K562 (cell line): ENCODE data around the gene MAP4K1. TPM values are rescaled to one million over a fixed set of nuclear protein-coding genes. Genes with fewer than 3 reads are reported as not detected.

ENCODE experiments used
- ATAC-seq: fragments of 200-7000 bp; cut with Tn5 transposase; 3 replicates; pipeline ENCODE4 v1.9.1; 2020; ENCODE audit warnings: moderate library complexity
- BruUV-seq: library from RNA; stranded (reverse); fragments of 400-500 nt; replicated peaks from 2 replicates; lab custom pipeline; 2021; lab: Mats Ljungman, UMichigan
- CTCF ChIA-PET: fragments of 300-600 bp; formaldehyde crosslinking; extraction: SDS; loops from one replicate; lab custom pipeline; 2021; ENCODE audit warnings: low intra/inter-chr PET ratio; lab: Yijun Ruan, JAX
- POLR2A ChIA-PET: fragments of 300-600, 350-650 bp; sonication (Branson Sonifier 250); formaldehyde crosslinking; extraction: SDS; loops from one replicate; lab custom pipeline; 2021; ENCODE audit warnings: antibody characterized with exemption, inconsistent platforms; lab: Yijun Ruan, JAX
- DNase-seq, 4 experiments: peaks; one replicate each; pipeline versions ENCODE4 v3.0.0 to v3.0.0-alpha.2; 2011 to 2018; ENCODE audit warnings: low spot score in 3 of 4, mixed read lengths in 3 of 4; ENCODE audit errors: extremely low read depth in 1 of 4
- FAIRE-seq: peaks from 2 replicates; lab custom pipeline; 2011; peaks lifted over from hg19 to GRCh38; lab: Jason Lieb, UNC
- H2AFZ ChIP-seq: 2 replicates; pipeline ENCODE4 v1.6.0; 2011; ENCODE audit warnings: low read depth, low read length, control low read depth, inconsistent platforms
- H3K27ac ChIP-seq: fragments of 200-600 bp; 3 replicates; pipeline ENCODE4 v1.8.0; 2011; ENCODE audit warnings: low read depth, mild to moderate bottlenecking, control low read depth, inconsistent platforms, low read length, moderate library complexity, mixed read lengths; ENCODE audit errors: extremely low read depth
- H3K27me3 ChIP-seq, 2 experiments: fragments of 300-600 bp in 1 of 2; 2 replicates in 1 of 2; 3 replicates in 1 of 2; pipeline versions ENCODE4 v1.6.0 to v1.8.0; 2011; ENCODE audit warnings: inconsistent platforms in 2 of 2, low read length in 2 of 2, mild to moderate bottlenecking in 1 of 2, mixed read lengths in 1 of 2, moderate library complexity in 1 of 2; ENCODE audit not compliant: control insufficient read depth in 2 of 2, insufficient read depth in 2 of 2
- H3K36me3 ChIP-seq: fragments of 300-600 bp; 3 replicates; pipeline ENCODE4 v1.8.0; 2011; ENCODE audit warnings: mild to moderate bottlenecking, low read length, inconsistent platforms; ENCODE audit not compliant: control insufficient read depth, insufficient read depth
- H3K4me1 ChIP-seq, 2 experiments: fragments of 200-600 bp in 1 of 2; replicated peaks in 1 of 2; 2 replicates in 1 of 2; 3 replicates in 1 of 2; pipeline versions ENCODE4 v1.5.1 to v1.8.0; 2011; ENCODE audit warnings: inconsistent platforms in 2 of 2, low read length in 2 of 2, mild to moderate bottlenecking in 1 of 2, mixed read lengths in 1 of 2, moderate library complexity in 1 of 2; ENCODE audit not compliant: control insufficient read depth in 2 of 2, insufficient read depth in 2 of 2
- H3K4me2 ChIP-seq: 2 replicates; pipeline ENCODE4 v1.6.1; 2011; ENCODE audit warnings: low read length, control low read depth, inconsistent platforms, mixed read lengths; ENCODE audit not compliant: insufficient read depth
- H3K4me3 ChIP-seq: fragments of 200-600 bp; sonication (generic), shearing (Covaris generic); 2 replicates; pipeline ENCODE4 v1.5.1; 2016; ENCODE audit warnings: control low read depth, inconsistent platforms
- H3K79me2 ChIP-seq: fragments of 200-600 bp; 3 replicates; pipeline ENCODE4 v1.8.0; 2011; ENCODE audit warnings: low read length, inconsistent platforms; ENCODE audit not compliant: control insufficient read depth, insufficient read depth
- H3K9ac ChIP-seq, 2 experiments: 2 replicates each; pipeline versions ENCODE4 v1.6.0 to v1.6.1; 2011; ENCODE audit warnings: low read depth in 2 of 2, low read length in 2 of 2, control low read depth in 1 of 2, inconsistent platforms in 1 of 2, mild to moderate bottlenecking in 1 of 2, mixed read lengths in 1 of 2; ENCODE audit not compliant: insufficient read depth in 1 of 2
- H3K9me1 ChIP-seq: one replicate; pipeline ENCODE4 v1.6.0; 2011; ENCODE audit warnings: inconsistent platforms, mild to moderate bottlenecking, low read length, moderate library complexity; ENCODE audit not compliant: control insufficient read depth, insufficient read depth
- H3K9me3 ChIP-seq: replicated peaks from 2 replicates; pipeline ENCODE4 v1.5.1; 2011; ENCODE audit warnings: low read depth, low read length, inconsistent platforms; ENCODE audit not compliant: control insufficient read depth, insufficient read depth
- H4K20me1 ChIP-seq: replicated peaks from 2 replicates; pipeline ENCODE4 v1.6.1; 2011; ENCODE audit warnings: low read length, inconsistent platforms, mixed read lengths; ENCODE audit not compliant: control insufficient read depth, insufficient read depth
- C11orf30 ChIP-seq: fragments of 450-650 bp; IDR thresholded peaks from 2 replicates; pipeline ENCODE4 v1.6.1; 2016; ENCODE audit warnings: low read depth, mild to moderate bottlenecking
- CBFA2T3 ChIP-seq: fragments of 450-650 bp; IDR thresholded peaks from 2 replicates; pipeline ENCODE4 v1.6.1; 2017
- KLF16 ChIP-seq: IDR thresholded peaks from 2 replicates; pipeline ENCODE4 v1.6.1; 2016; ENCODE audit warnings: antibody characterized with exemption
- POLR2G ChIP-seq: fragments of 200-400 bp; formaldehyde crosslinking; IDR thresholded peaks from 2 replicates; pipeline ENCODE4 v1.6.1; 2017; ENCODE audit warnings: low read depth, mild to moderate bottlenecking, antibody characterized with exemption, low read length, moderate library complexity
- RNF2 ChIP-seq: sonication (generic); IDR thresholded peaks from 2 replicates; pipeline ENCODE4 v1.6.1; 2016
- ZNF232 ChIP-seq: sonication (generic); formaldehyde crosslinking; IDR thresholded peaks from 2 replicates; pipeline ENCODE4 v1.8.0; 2022; ENCODE audit warnings: mild to moderate bottlenecking, missing genetic modification reagents
- ZNF316 ChIP-seq: fragments of 450-650 bp; IDR thresholded peaks from 2 replicates; pipeline ENCODE4 v1.6.1; 2016
- WGBS: fragments of 100-300 bp; shearing (Covaris generic); methylation state at CpG from one replicate; pipeline ENCODE4 v1.1.6; 2016; ENCODE audit warnings: low coverage, mixed read lengths; ENCODE audit not compliant: insufficient coverage; ENCODE audit errors: missing lambda C conversion rate; 5-methylcytosine and 5-hydroxymethylcytosine counted together
- in situ Hi-C: fragments of 300-500 bp; cut with MboI; formaldehyde crosslinking; loops from 4 replicates; pipeline ENCODE4 v1.15.0; 2018; ENCODE audit warnings: inconsistent platforms, mixed read lengths
- intact Hi-C: fragments of 100-400 bp; cut with micrococcal nuclease; formaldehyde crosslinking; loops from 2 replicates; pipeline ENCODE4 v1.14.2; 2022
- polyA plus RNA-seq, 8 experiments: library from polyadenylated mRNA; depleted of rRNA in 4 of 8; stranded (reverse) in 5 of 8; unstranded in 3 of 8; fragments of >200 nt; fragmentation: Nextera tagmentation in 2 of 8; fragmentation: Illumina TruSeq in 1 of 8; extraction: Ambion mirVana in 2 of 8; extraction: Trizol in 1 of 8; gene quantifications; 2 replicates each; pipeline versions ENCODE4 v1.2.1 to v1.2.3, GENCODE V29; 2011 to 2014; ENCODE audit warnings: inconsistent platforms in 1 of 8, missing spikeins in 1 of 8
- total RNA-seq, 7 experiments: library from RNA; depleted of rRNA in 6 of 7; stranded (reverse); fragments of >200 nt in 6 of 7; fragmentation: Illumina TruSeq in 2 of 7; extraction: Trizol in 2 of 7; gene quantifications; 2 replicates each; pipeline versions ENCODE4 v1.2.1 to v1.2.3, GENCODE V29; 2011 to 2021; ENCODE audit warnings: low replicate concordance in 1 of 7
- TF ChIP-seq, protein P1 (sequence below), 3 experiments: fragments of 200-800 bp in 1 of 3; sonication (Bioruptor generic) in 1 of 3; sonication (generic) in 1 of 3; formaldehyde crosslinking in 1 of 3; IDR thresholded peaks; 2 replicates each; pipeline versions ENCODE4 v1.6.1 to v1.8.0; 2016 to 2022; ENCODE audit warnings: mild to moderate bottlenecking in 2 of 3, missing compliant biosample characterization in 2 of 3, missing genetic modification characterization in 2 of 3, missing genetic modification reagents in 1 of 3
- TF ChIP-seq, protein P2 (sequence below), 2 experiments: IDR thresholded peaks in 1 of 2; conservative IDR thresholded peaks in 1 of 2; 2 replicates each; pipeline ENCODE4 v1.6.1; 2016; ENCODE audit warnings: low read depth in 2 of 2, mild to moderate bottlenecking in 1 of 2, missing compliant biosample characterization in 1 of 2, missing genetic modification characterization in 1 of 2, moderate library complexity in 1 of 2
- TF ChIP-seq, protein P3 (sequence below): fragments of 250-450 bp; sonication (Bioruptor Pico); IDR thresholded peaks from 2 replicates; pipeline ENCODE4 v1.5.1; 2021; ENCODE audit warnings: mild to moderate bottlenecking
- TF ChIP-seq, protein P4 (sequence below): fragments of 450-650 bp; IDR thresholded peaks from 2 replicates; pipeline ENCODE4 v1.6.1; 2016

The MAP4K1 gene
- total and polyA plus RNA-seq, 9 of the 15 experiments (the other 6 are each of a cell fraction or from before 2014, with no cell fraction given): 0.14 to 3.2 (median 0.73) TPM; not detected in 1

DNA sequence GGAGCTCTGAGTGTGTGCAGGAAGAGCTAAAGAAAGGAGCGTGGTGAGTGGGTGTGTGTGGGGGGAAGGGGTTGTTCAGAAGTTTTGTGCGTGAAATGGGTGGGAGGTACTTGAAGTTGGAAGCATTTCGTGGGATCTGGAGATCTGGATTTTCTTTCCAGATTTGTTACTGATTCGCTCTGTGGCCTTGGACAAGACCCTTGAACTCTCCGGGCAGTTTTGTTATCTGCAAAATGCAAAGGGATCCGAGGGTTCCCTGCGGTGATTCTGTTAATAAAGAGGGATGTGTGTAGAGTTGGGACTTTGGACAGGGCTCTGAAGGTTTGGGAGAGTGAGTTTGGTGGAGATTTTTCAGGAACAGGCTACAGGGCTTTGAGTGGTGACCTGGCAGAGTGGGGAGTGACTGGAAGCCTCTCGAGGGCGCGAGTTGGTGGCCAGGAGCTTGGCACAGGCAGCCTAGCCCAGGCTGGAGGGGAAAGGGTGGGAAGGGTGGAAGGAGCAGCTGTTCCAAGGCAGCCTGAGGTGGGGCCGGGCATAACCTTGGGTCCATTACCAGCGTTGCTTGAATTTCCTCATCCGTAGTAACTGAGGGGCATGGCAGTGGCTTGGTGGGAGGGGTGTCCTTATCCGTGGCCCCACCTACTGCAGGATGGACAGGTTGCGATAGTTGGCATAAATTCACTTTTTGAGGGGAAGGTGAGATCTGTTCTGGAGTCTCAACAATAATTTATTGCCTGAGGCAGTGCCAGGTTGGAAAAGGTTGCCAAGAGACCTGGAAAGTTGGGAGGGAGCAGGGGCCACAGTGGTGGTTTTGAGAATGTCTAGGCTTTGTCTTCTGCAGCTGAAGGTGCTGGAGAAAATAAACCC lies 31.8 kb upstream of the MAP4K1 start:
- peaks cover 29% of the 10 kb centered on the region for H4K20me1 ChIP-seq
- no peaks in the 10 kb centered on the region for H3K9me1 ChIP-seq
- H2AFZ ChIP-seq: no peak overlapping the region
- peaks cover 71% of the 10 kb centered on the region for H3K79me2 ChIP-seq
- ChIA-PET POLR2A (interaction anchor here (0.6 to 3.8 kb wide), 11 partner anchors 9 to 143 kb away, joined by 3 to 17 read pairs (median 3); partner anchors contain the start of gene EIF3K), CTCF (no interaction called here)
- H3K27me3 ChIP-seq: no peaks in the 10 kb centered on the region
- DNase-seq (no peak), ATAC-seq (peak; percentile 5; the same call in 1 of the 3 replicates), FAIRE-seq (no peak)
- H3K27ac ChIP-seq: peak overlapping the region; percentile 61; the same call in 2 of the 3 replicates
- H3K9me3 ChIP-seq: no peaks in the 10 kb centered on the region
- H3K4me1 ChIP-seq: peaks cover 40 to 42% of the 10 kb centered on the region in 2 experiments
- in situ Hi-C loops: no loop called here
- peak overlapping the region; percentile 94 for H3K4me2 ChIP-seq
- H3K36me3 ChIP-seq: peaks cover 24% of the 10 kb centered on the region; the same call in 2 of the 3 replicates
- BruUV-seq: no TSS peak
- WGBS: 0% methylated on average over 15 of the region's 15 CpGs
- H3K4me3 ChIP-seq: peak overlapping the region; percentile 99
- H3K9ac ChIP-seq: peak overlapping the region; percentile 89 to 97
- intact Hi-C loops: loop anchor here (5.0 kb wide), 1 partner anchor 38 kb away; no protein-coding TSS in a partner anchor
- TF ChIP-seq ZNF232 (CRISPR knock-in tag): no peak
- TF ChIP-seq RNF2: no peak
- TF ChIP-seq, protein P1, sequence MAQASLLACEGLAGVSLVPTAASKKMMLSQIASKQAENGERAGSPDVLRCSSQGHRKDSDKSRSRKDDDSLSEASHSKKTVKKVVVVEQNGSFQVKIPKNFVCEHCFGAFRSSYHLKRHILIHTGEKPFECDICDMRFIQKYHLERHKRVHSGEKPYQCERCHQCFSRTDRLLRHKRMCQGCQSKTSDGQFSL (CRISPR knock-in tag; IDR thresholded peaks at IDR 0.05): peak; percentile 7; the same call in 1 of the 2 replicates
- TF ChIP-seq, protein P1 (tag; IDR thresholded peaks at IDR 0.05): 0 out of 4 replicates have a peak, but pooled peaks of 1 of the 2 experiments have one; percentile 2
- TF ChIP-seq, protein P2, sequence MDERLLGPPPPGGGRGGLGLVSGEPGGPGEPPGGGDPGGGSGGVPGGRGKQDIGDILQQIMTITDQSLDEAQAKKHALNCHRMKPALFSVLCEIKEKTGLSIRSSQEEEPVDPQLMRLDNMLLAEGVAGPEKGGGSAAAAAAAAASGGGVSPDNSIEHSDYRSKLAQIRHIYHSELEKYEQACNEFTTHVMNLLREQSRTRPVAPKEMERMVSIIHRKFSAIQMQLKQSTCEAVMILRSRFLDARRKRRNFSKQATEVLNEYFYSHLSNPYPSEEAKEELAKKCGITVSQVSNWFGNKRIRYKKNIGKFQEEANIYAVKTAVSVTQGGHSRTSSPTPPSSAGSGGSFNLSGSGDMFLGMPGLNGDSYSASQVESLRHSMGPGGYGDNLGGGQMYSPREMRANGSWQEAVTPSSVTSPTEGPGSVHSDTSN (CRISPR knock-in tag; IDR thresholded peaks at IDR 0.05; ENCODE audit: low read depth): no peak
- TF ChIP-seq, protein P2 (tag; conservative IDR thresholded peaks at IDR 0.05; ENCODE audit: low read depth): 0 out of 2 replicates have a peak, but pooled peaks have one; percentile 25
- peak; percentile 76 for TF ChIP-seq ZNF316
- TF ChIP-seq C11orf30: no peak
- TF ChIP-seq, protein P3, sequence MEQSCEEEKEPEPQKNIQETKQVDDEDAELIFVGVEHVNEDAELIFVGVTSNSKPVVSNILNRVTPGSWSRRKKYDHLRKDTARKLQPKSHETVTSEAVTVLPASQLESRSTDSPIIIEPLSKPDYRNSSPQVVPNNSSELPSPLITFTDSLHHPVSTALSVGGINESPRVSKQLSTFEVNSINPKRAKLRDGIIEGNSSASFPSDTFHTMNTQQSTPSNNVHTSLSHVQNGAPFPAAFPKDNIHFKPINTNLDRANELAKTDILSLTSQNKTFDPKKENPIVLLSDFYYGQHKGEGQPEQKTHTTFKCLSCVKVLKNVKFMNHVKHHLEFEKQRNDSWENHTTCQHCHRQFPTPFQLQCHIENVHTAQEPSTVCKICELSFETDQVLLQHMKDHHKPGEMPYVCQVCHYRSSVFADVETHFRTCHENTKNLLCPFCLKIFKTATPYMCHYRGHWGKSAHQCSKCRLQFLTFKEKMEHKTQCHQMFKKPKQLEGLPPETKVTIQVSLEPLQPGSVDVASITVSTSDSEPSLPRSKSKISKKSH: no peak
- TF ChIP-seq, protein P4, sequence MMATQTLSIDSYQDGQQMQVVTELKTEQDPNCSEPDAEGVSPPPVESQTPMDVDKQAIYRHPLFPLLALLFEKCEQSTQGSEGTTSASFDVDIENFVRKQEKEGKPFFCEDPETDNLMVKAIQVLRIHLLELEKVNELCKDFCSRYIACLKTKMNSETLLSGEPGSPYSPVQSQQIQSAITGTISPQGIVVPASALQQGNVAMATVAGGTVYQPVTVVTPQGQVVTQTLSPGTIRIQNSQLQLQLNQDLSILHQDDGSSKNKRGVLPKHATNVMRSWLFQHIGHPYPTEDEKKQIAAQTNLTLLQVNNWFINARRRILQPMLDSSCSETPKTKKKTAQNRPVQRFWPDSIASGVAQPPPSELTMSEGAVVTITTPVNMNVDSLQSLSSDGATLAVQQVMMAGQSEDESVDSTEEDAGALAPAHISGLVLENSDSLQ: peak; percentile 34; the same call in 1 of the 2 replicates
- peak; percentile 27; the same call in 1 of the 2 replicates for TF ChIP-seq CBFA2T3
- TF ChIP-seq POLR2G: 0 out of 2 replicates have a peak, but pooled peaks have one; percentile 32
- no peak for TF ChIP-seq KLF16
